Naive B cell (primary cell): ENCODE measurements around the gene TRIM72. TPM values are rescaled to one million over a fixed set of nuclear protein-coding genes. Genes with fewer than 3 reads are reported as not detected.
"Not testable (repeated sequence)": the region's sequence is repeated elsewhere in the genome, so short reads cannot be mapped to it uniquely, and the experiment has no call there.

Experiments used
- ATAC-seq, 2 donors: fragments of 150-1000 bp; cut with Tn5 transposase; 2 replicates each; pipeline ENCODE4 v1.10.0; 2021; ENCODE audit warnings: low read depth in 2 of 2, mild to moderate bottlenecking in 2 of 2, moderate library complexity in 2 of 2
- DNase-seq: peaks from one replicate; pipeline ENCODE4 v3.0.0; 2022
- H3K27ac Mint-ChIP-seq, 6 donors: one replicate each; pipeline ENCODE4 v1.8.0; 2020 to 2022; ENCODE audit warnings: mild to moderate bottlenecking in 6 of 6, mixed read lengths in 6 of 6, moderate library complexity in 5 of 6, inconsistent platforms in 2 of 6
- H3K27me3 Mint-ChIP-seq, 3 donors: one replicate each; pipeline ENCODE4 v1.8.0; 2021 to 2022; ENCODE audit warnings: mixed read lengths in 3 of 3, mild to moderate bottlenecking in 1 of 3
- H3K36me3 Mint-ChIP-seq, 2 donors: one replicate each; pipeline ENCODE4 v1.8.0; 2020 to 2022; ENCODE audit warnings: mixed read lengths in 2 of 2, inconsistent platforms in 1 of 2, mild to moderate bottlenecking in 1 of 2
- H3K4me1 Mint-ChIP-seq, 3 donors: one replicate each; pipeline ENCODE4 v1.8.0; 2020 to 2022; ENCODE audit warnings: mixed read lengths in 3 of 3, inconsistent platforms in 1 of 3, mild to moderate bottlenecking in 1 of 3, moderate library complexity in 1 of 3
- H3K4me3 Mint-ChIP-seq, 8 donors: one replicate each; pipeline ENCODE4 v1.8.0; 2020 to 2022; ENCODE audit warnings: mild to moderate bottlenecking in 8 of 8, mixed read lengths in 8 of 8, moderate library complexity in 8 of 8, inconsistent platforms in 2 of 8
- H3K9me3 Mint-ChIP-seq, 7 donors: one replicate each; pipeline ENCODE4 v1.8.0; 2020 to 2022; ENCODE audit warnings: mixed read lengths in 7 of 7, mild to moderate bottlenecking in 5 of 7, inconsistent platforms in 2 of 7, moderate library complexity in 1 of 7
- polyA plus RNA-seq, 6 donors: library from polyadenylated mRNA; unstranded; fragments of 300-500 nt; fragmentation: Illumina TruSeq; gene quantifications; one replicate each; pipeline ENCODE4 v1.2.3, GENCODE V29; 2021; ENCODE audit warnings: low read depth in 6 of 6

The TRIM72 gene
- polyA plus RNA-seq, 6 donors from 2014 or later = not detected

DNA sequence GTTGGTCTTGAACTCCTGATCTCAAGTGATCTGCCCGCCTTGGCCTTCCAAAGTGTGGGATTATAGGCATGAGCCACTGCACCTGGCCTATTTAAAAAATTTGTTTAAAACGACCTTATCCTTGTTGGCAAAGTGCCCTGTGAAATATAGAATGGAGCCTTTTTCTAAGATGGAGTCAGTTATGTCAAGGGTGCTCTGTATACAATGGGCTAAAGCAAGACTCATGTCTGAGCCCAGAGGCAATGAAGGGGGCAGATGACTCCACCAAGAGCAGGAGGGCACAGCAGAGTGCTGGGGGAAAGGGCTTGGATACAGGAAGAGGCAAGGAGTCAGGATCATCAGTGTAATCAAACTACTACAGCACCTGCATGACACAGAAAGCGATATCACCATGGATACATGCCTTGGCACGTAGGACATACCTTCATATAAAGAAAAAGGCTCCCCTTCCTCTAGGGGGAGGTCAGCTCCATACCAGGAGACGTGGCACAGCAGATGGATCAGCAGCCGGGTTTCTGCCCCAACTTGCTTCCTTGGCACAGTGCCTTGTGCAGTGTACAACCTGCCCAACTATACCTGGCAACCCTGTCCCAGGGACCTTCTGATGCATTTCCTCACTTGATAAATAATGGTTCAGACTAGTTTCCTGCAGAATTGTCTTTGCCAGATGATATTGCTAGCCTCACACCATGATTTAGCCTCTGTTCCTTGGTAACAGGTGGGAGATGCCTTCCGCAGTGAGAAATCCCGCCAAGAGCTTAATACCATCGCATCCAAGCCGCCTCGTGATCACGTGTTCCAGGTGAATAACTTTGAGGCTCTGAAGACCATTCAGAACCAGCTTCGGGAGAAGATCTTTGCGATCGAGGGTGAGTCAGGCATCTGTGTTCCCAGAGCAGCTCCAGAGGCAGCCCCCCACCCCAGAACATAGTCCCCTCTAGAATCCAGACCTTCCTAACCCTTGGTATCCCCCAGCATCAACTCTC is 61.2 kb downstream of the TRIM72 start:
- Mint-ChIP-seq H3K4me1 (no peaks in the 10 kb centered on the region), H3K4me3 (no peak overlapping the region), H3K27me3 (peaks cover 0 to 13% (median 8%) of the 10 kb centered on the region in 3 donors), H3K9me3 (peaks cover 0 to 3% (median 0%) of the 10 kb centered on the region in 7 donors), H3K27ac (no peak overlapping the region), H3K36me3 (peaks cover 0 to 8% of the 10 kb centered on the region in 2 donors)
- ATAC-seq (no peak), DNase-seq (no peak)

- no peak overlapping the region for H3K27ac Mint-ChIP-seq
- peaks cover 0 to 4% (median 0%) of the 10 kb centered on the region in 7 donors for H3K9me3 Mint-ChIP-seq
- H3K4me3 Mint-ChIP-seq = no peak overlapping the region
- no peak for DNase-seq
- no peaks in the 10 kb centered on the region for H3K4me1 Mint-ChIP-seq
- H3K36me3 Mint-ChIP-seq = peaks cover 0 to 10% of the 10 kb centered on the region in 2 donors
- peaks cover 0 to 12% (median 6%) of the 10 kb centered on the region in 3 donors for H3K27me3 Mint-ChIP-seq
- no peak for ATAC-seq
These were observed 62.7 kb downstream of the TRIM72 start for GRCh38 chr16:31276600-31276999.

GRCh38 chr16:31277659-31278260 is 63.8 kb downstream of the TRIM72 start:
- H3K36me3 Mint-ChIP-seq = peaks cover 0 to 7% of the 10 kb centered on the region in 2 donors
- DNase-seq (no peak), ATAC-seq (no peak)
- no peak overlapping the region for H3K27ac Mint-ChIP-seq
- peaks cover 0 to 4% (median 0%) of the 10 kb centered on the region in 7 donors for H3K9me3 Mint-ChIP-seq
- no peak overlapping the region for H3K4me3 Mint-ChIP-seq
- no peaks in the 10 kb centered on the region for H3K4me1 Mint-ChIP-seq
- H3K27me3 Mint-ChIP-seq = peaks cover 0 to 6% (median 0%) of the 10 kb centered on the region in 3 donors

DNA sequence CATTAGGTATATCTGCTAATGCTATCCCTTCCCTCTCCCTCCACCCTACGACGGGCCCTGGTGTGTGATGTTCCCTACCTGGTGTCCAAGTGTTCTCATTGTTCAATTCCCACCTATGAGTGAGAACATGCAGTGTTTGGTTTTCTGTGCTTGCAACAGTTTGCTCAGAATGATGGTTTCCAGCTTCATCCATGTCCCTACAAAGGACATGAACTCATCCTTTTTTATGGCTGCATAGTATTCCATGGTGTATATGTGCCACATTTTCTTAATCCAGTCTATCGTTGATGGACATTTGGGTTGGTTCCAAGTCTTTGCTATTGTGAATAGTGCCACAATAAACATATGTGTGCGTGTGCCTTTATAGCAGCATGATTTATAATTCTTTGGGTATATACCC is 64.9 kb downstream of the TRIM72 start:
- ATAC-seq, H3K4me3 Mint-ChIP-seq, H3K9me3 Mint-ChIP-seq, DNase-seq, H3K27ac Mint-ChIP-seq, H3K36me3 Mint-ChIP-seq, H3K27me3 Mint-ChIP-seq, H3K4me1 Mint-ChIP-seq: not testable (repeated sequence)

Other genes starting within 250 kb of the TRIM72 start
- not detected for gene HSD3B7, start 228.9 kb upstream of the TRIM72 start, polyA plus RNA-seq
- gene STX1B, start 203.5 kb upstream of the TRIM72 start, polyA plus RNA-seq = not detected
- 10 to 100 TPM; 17.4 to 37.1 (median 28.6) TPM for gene STX4, start 180.6 kb upstream of the TRIM72 start, polyA plus RNA-seq
- gene ZNF668, start 139.9 kb upstream of the TRIM72 start, polyA plus RNA-seq = 1 to 10 TPM; 3.8 to 7.5 (median 5.9) TPM
- 10 to 100 TPM in 1 of 6 donors, 1 to 10 TPM in 5; 3.6 to 13.5 (median 6.1) TPM for gene ZNF646, start 139.7 kb upstream of the TRIM72 start, polyA plus RNA-seq
- gene PRSS53, start 125.2 kb upstream of the TRIM72 start, polyA plus RNA-seq = under 1 TPM in 4 of 6 donors, not detected in 2; 0.19 to 0.77 (median 0.50) TPM
- gene VKORC1, start 119.3 kb upstream of the TRIM72 start, polyA plus RNA-seq = 10 to 100 TPM; 61.9 to 77.4 (median 66.6) TPM
- 10 to 100 TPM; 23.1 to 41.2 (median 27.3) TPM for gene BCKDK, start 105.7 kb upstream of the TRIM72 start, polyA plus RNA-seq
- 10 to 100 TPM; 39.0 to 68.1 (median 51.6) TPM for gene KAT8, start 96.5 kb upstream of the TRIM72 start, polyA plus RNA-seq
- under 1 TPM in 1 of 6 donors, not detected in 5; 0.40 TPM for gene PRSS8, start 78.4 kb upstream of the TRIM72 start, polyA plus RNA-seq
- under 1 TPM in 4 of 6 donors, not detected in 2; 0.40 to 0.85 (median 0.64) TPM for gene PRSS36, start 64.1 kb upstream of the TRIM72 start, polyA plus RNA-seq
- gene FUS, start 34.0 kb upstream of the TRIM72 start, polyA plus RNA-seq = 100 to 1,000 TPM in 5 of 6 donors, 10 to 100 TPM in 1; 79.0 to 177 (median 145) TPM
- 10 to 100 TPM; 48.8 to 79.2 (median 68.8) TPM for gene PYCARD, start 11.4 kb upstream of the TRIM72 start, polyA plus RNA-seq
- gene PYDC1, start 3.0 kb downstream of the TRIM72 start, polyA plus RNA-seq = not detected
- gene ITGAM, start 45.9 kb downstream of the TRIM72 start, polyA plus RNA-seq = 1 to 10 TPM in 4 of 6 donors, under 1 TPM in 2; 0.27 to 4.4 (median 1.6) TPM
- 1 to 10 TPM in 2 of 6 donors, under 1 TPM in 2, not detected in 2; 0.57 to 1.1 (median 0.91) TPM for gene ITGAX, start 141.1 kb downstream of the TRIM72 start, polyA plus RNA-seq
- gene ITGAD, start 179.2 kb downstream of the TRIM72 start, polyA plus RNA-seq = not detected
- gene COX6A2, start 214.2 kb downstream of the TRIM72 start, polyA plus RNA-seq = not detected
- gene ZNF843, start 228.7 kb downstream of the TRIM72 start, polyA plus RNA-seq = under 1 TPM in 1 of 6 donors, not detected in 5; 0.33 TPM
- gene ARMC5, start 245.4 kb downstream of the TRIM72 start, polyA plus RNA-seq = 1 to 10 TPM; 4.2 to 8.2 (median 6.1) TPM